Amniotic stem cell (primary cell): ENCODE results near the gene TMTC2.
"Not testable (repeated sequence)": the region's sequence is repeated elsewhere in the genome, so short reads cannot be mapped to it uniquely, and the experiment has no call there.

Source experiments
- DNase-seq: peaks from one replicate; lab custom pipeline; 2025; lab: John Stamatoyannopoulos, UW

TMTC2 gene

GRCh38 chr12:82845076-82845475 lies 158.4 kb downstream of the TMTC2 start:
- DNase-seq: not testable (repeated sequence)

GRCh38 chr12:82848845-82849244 lies 162.1 kb downstream of the TMTC2 start:
- DNase-seq: no peak

DNA sequence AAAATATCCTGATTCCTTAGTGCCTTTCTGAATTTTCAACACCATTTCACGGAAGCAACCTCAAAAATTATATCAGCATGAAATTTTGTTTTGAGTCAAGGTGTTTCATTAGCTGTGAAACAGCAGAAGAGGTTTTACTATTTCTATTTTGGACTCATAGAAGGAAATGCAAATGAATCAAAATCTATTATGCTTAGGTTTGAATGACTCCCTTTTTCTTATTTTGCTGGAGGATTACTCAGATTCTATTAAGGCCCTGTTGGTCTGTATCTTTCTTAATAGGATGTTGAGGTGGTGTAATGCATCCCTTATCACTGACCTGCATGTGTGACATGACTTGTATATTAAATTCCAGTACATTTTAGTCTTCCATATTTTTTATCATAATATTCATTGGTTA lies 165.8 kb downstream of the TMTC2 start:
- no peak for DNase-seq

GRCh38 chr12:82855872-82856271 lies 169.2 kb downstream of the TMTC2 start:
- no peak for DNase-seq

DNA sequence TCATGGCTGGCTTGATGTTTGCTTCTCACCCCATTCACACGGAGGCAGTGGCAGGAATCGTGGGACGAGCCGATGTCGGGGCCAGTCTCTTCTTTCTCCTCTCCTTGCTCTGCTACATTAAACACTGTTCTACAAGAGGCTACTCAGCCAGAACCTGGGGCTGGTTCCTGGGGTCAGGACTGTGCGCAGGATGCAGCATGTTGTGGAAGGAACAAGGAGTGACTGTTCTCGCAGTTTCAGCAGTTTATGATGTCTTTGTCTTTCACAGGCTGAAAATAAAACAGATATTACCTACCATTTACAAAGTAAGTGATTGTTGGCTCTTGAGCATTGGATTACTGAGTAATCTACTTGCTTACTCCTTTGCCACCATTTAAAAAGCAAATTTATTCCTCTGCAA lies 170.6 kb downstream of the TMTC2 start:
- DNase-seq: no peak

- no peak for DNase-seq
Observed at GRCh38 chr12:82857911-82858533, 171.3 kb downstream of the TMTC2 start.

DNA sequence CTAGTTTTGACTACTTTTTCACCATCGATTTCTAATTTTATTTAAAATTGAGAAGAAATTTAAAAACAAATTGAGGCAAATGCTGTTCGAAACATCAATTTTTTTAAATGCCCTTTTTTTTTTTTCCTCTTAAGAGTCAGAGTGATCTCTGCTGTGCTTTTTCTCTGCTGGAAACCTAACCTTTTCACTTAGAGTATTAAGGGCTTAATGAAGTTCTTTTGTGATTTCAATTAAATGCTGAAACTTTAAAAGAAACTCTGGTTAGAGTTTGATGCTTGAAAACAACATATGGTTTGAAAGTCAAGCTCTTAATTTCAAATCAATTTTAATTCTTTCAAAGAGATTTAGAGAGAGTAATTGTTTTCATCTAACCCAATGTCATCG lies 171.8 kb downstream of the TMTC2 start:
- DNase-seq: no peak

DNA sequence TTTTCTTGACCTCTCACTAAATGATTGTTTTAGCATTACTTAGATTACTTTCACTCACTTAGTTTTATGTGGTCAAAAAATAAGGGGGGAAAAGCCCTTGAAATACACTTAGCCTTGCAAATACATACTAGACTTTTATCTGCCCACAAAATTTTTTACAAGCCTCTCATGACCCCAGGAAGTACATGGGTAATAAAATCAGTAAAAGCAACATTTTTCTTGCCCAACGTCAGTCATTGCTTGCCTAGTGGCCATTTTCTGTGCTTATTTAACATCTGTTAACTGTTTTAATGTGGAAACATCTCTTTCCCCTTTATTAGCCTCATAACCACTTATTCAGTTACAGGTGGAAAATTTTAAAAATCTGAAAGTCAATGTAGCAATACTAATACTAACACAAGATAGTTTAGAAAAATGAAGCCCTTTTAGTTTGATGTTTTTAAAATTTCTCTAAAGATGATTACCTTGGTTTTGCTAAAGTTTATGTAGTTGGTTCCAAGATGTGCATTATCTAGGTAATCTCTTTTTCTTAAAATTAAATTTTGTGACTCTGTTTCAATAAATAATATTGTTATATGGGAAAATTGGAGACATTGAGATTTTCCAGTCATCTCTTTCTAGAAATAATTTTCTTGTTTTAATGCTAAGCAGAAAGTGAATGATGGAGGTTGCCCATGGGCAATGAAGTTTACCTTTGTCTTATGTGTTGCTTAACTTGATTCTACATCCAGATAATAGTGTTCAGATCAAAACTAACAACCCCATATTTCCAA lies 175.5 kb downstream of the TMTC2 start:
- no peak for DNase-seq

DNA sequence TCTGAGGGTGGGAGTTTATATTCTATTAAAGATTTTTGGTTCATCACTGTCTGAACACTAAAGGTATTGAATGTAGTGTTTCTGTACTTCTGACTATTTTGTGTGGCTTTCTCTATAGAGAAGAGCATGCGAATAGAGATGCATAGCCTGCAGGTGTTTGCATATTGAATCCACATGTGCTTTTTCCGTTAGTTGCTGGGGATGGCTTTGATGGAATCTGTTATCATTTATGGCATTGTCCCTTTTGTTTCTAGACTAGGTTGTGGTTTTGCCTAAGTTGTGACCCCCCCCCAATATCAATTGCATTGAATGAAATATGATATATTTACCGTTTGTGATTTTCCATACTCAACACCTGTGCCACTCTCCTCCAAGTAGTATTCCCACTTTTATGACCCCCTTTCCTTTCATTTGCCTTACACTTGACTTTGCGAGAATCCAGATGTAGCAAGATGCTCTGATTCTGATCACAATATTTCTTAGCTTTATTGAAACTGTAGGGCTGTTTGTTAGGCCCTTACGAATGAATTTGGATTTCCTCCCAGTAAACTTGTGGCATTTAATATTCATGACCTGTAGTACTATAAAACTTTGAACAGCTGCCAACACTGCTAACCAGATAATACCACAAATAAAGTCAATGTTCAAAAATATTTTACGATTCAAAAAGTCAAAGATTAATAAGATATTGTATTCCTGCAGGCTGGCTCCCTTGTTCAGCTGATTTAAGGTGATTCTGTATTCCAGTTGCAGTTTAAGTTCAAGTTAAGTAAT lies 176.4 kb downstream of the TMTC2 start:
- no peak for DNase-seq

GRCh38 chr12:82866227-82866775 lies 179.6 kb downstream of the TMTC2 start:
- no peak for DNase-seq

DNA sequence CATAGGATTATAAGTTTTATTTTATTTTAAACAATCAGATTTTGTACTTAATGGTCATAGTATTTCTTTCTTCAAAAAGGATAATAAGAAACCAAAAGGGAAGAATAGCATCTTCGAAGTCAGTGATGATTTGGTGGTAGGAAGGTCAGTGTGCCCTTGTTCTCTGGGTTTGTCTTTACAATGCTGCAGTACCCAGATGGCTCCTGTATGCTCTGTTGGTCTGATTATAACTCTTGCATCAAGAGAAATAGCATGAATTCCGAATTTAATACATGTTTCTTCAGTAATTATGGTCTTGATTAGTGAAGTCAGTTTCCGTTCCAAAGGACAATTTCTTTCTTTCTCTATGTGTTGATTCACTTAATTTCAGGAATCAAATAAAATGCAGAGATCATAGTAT lies 180.2 kb downstream of the TMTC2 start:
- no peak for DNase-seq

GRCh38 chr12:82867762-82868500 lies 181.2 kb downstream of the TMTC2 start:
- DNase-seq: no peak

GRCh38 chr12:82870771-82871377 lies 184.2 kb downstream of the TMTC2 start:
- DNase-seq: no peak

- DNase-seq: no peak
Observed at GRCh38 chr12:82872088-82872487, 185.4 kb downstream of the TMTC2 start.

DNA sequence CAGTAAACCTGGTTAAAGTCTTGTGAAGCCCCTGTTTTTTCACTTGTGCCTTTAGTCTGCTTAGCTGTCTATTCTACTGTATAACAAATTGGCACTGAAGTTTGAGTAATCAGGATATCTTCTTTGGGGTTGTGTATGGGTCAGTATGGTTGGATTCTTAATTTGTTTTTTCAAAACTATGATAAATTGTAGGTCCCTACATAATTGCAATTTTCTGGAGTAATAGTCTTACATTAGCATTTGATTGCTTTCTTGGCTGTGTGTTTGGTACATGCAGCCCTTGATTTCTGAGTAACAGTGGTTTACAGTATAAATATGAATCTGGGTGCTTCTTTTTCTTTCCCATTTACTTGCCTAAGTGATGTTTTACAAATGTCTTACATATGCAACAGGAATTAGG lies 186.6 kb downstream of the TMTC2 start:
- DNase-seq: no peak

DNA sequence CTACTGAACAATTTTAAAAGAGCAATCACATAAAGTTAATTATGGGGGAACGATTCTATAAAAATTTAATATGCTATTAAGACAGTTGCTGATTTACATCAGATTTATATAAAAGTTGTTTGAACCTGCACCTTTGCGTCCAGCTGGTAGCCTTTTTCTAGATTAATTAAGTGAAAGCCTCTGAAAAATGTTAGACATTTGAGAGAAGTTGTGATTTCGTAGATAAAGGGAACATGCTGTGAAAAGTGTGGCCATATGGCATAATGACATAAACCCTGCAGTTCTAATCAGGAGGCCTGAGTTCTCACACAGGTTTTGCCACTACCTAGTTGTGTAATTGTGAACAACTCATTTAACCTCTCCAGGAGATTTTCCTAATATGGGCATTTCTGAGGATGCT lies 187.2 kb downstream of the TMTC2 start:
- DNase-seq: no peak

GRCh38 chr12:82874945-82875344 lies 188.2 kb downstream of the TMTC2 start:
- no peak for DNase-seq

DNA sequence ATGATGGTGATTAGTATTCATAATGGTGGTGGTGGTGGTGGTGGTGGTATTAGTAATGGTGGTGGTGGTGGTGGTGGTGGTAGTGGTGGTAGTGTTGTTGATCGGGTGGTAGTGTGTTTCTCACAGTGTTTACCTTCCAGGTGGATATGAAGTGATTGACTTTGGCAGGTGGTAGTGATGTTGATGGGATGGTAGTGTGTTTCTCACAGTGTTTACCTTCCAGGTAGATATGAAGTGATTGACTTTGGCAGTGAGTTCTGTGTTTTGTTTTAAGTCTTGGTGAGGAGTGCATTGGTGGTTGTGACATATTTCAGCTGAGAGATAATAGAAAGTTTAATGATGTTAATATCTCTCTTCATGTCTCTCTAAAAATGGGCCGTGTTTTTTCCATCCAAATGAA lies 189.4 kb downstream of the TMTC2 start:
- DNase-seq: no peak

GRCh38 chr12:82877963-82878362 lies 191.3 kb downstream of the TMTC2 start:
- DNase-seq: no peak

- DNase-seq: no peak
Observed at GRCh38 chr12:82880442-82880901, 193.8 kb downstream of the TMTC2 start.
